HepG2 (cell line): ENCODE data around the gene MITF. TPM values are rescaled to one million over a fixed set of nuclear protein-coding genes. Genes with fewer than 3 reads are reported as not detected.

Source experiments
- ATAC-seq: fragments of 200-7000 bp; cut with Tn5 transposase; 3 replicates; pipeline ENCODE4 v1.9.1; 2020; ENCODE audit warnings: mild to moderate bottlenecking, moderate library complexity
- BruUV-seq: library from RNA; stranded (reverse); fragments of 400-500 nt; replicated peaks from 2 replicates; lab custom pipeline; 2021; lab: Mats Ljungman, UMichigan
- CTCF ChIA-PET: fragments of 300-600 bp; formaldehyde crosslinking; extraction: SDS; loops from one replicate; lab custom pipeline; 2021; ENCODE audit warnings: low total read pairs, inconsistent platforms, low intra/inter-chr PET ratio; lab: Yijun Ruan, JAX
- POLR2A ChIA-PET: fragments of 350-600 bp; sonication (Branson Sonifier 250); formaldehyde crosslinking; loops from one replicate; lab custom pipeline; 2020; ENCODE audit warnings: antibody characterized with exemption, inconsistent platforms; lab: Yijun Ruan, JAX
- DNase-seq: peaks from one replicate; pipeline ENCODE4 v3.0.0-alpha.2; 2015; ENCODE audit warnings: low spot score
- FAIRE-seq: peaks from 3 replicates; lab custom pipeline; 2011; peaks lifted over from hg19 to GRCh38; lab: Jason Lieb, UNC
- H2AFZ ChIP-seq: one replicate; pipeline ENCODE4 v1.6.1; 2011; ENCODE audit warnings: low read length, inconsistent platforms
- H3K27ac ChIP-seq: fragments of 300-600 bp; 3 replicates; pipeline ENCODE4 v1.8.0; 2011; ENCODE audit warnings: mixed run types, mild to moderate bottlenecking, mixed read lengths, low read length, inconsistent platforms; ENCODE audit not compliant: insufficient read depth; ENCODE audit errors: extremely low read length
- H3K27me3 ChIP-seq, 2 experiments: fragments of 200-600 bp in 1 of 2; 2 replicates in 1 of 2; 3 replicates in 1 of 2; pipeline versions ENCODE4 v1.6.0 to v1.8.0; 2011; ENCODE audit warnings: low read length in 2 of 2, mild to moderate bottlenecking in 2 of 2, moderate library complexity in 2 of 2, inconsistent platforms in 1 of 2; ENCODE audit not compliant: insufficient read depth in 2 of 2, control insufficient read depth in 1 of 2
- H3K36me3 ChIP-seq, 2 experiments: fragments of 200-600 bp in 1 of 2; replicated peaks in 1 of 2; 2 replicates in 1 of 2; 3 replicates in 1 of 2; pipeline versions ENCODE4 v1.5.1 to v1.8.0; 2011; ENCODE audit warnings: low read length in 2 of 2, inconsistent platforms in 1 of 2; ENCODE audit not compliant: insufficient read depth in 2 of 2, control insufficient read depth in 1 of 2
- H3K4me1 ChIP-seq: 2 replicates; pipeline ENCODE4 v1.5.1; 2012; ENCODE audit warnings: low read length, inconsistent platforms; ENCODE audit not compliant: insufficient read depth
- H3K4me2 ChIP-seq: 2 replicates; pipeline ENCODE4 v1.6.0; 2011; ENCODE audit warnings: low read depth, low read length, inconsistent platforms
- H3K4me3 ChIP-seq, 3 experiments: fragments of 200-600 bp in 1 of 3; sonication (generic), shearing (Covaris generic) in 1 of 3; replicated peaks in 1 of 3; 2 replicates each; pipeline ENCODE4 v1.5.1; 2011 to 2016; ENCODE audit warnings: low read length in 3 of 3, inconsistent platforms in 2 of 3, low read depth in 2 of 3, mild to moderate bottlenecking in 2 of 3, control low read depth in 1 of 3, mixed read lengths in 1 of 3; ENCODE audit not compliant: insufficient read depth in 1 of 3
- H3K79me2 ChIP-seq: one replicate; pipeline ENCODE4 v1.6.1; 2011; ENCODE audit warnings: low read length, inconsistent platforms; ENCODE audit not compliant: insufficient read depth
- H3K9ac ChIP-seq: 2 replicates; pipeline ENCODE4 v1.6.0; 2011; ENCODE audit warnings: mild to moderate bottlenecking, low read depth, low read length, inconsistent platforms; ENCODE audit not compliant: insufficient read depth
- H3K9me3 ChIP-seq: 2 replicates; pipeline ENCODE4 v1.5.1; 2012; ENCODE audit warnings: mild to moderate bottlenecking, low read length
- H4K20me1 ChIP-seq: 2 replicates; pipeline ENCODE4 v1.6.0; 2011; ENCODE audit warnings: inconsistent platforms, mild to moderate bottlenecking, low read length, moderate library complexity; ENCODE audit not compliant: insufficient read depth
- ETV6 ChIP-seq: sonication (generic); formaldehyde crosslinking; conservative IDR thresholded peaks from 2 replicates; pipeline ENCODE4 v1.4.0; 2020; ENCODE audit warnings: missing genetic modification reagents
- FOSL2 ChIP-seq: sonication (generic); formaldehyde crosslinking; IDR thresholded peaks from 2 replicates; pipeline ENCODE4 v1.4.0; 2020; ENCODE audit warnings: missing genetic modification reagents
- HDAC1 ChIP-seq: sonication (generic); formaldehyde crosslinking; IDR thresholded peaks from 2 replicates; pipeline ENCODE4 v1.5.1; 2020; ENCODE audit warnings: mild to moderate bottlenecking, missing genetic modification reagents
- MAFF ChIP-seq: IDR thresholded peaks from 2 replicates; pipeline ENCODE4 v1.6.1; 2011; ENCODE audit warnings: low read depth, low read length, improper control_type of control experiment
- MAFK ChIP-seq, 2 experiments: IDR thresholded peaks in 1 of 2; conservative IDR thresholded peaks in 1 of 2; 2 replicates each; pipeline ENCODE4 v1.6.1; 2011; ENCODE audit warnings: improper control_type of control experiment in 2 of 2, low read length in 2 of 2
- NR2F1 ChIP-seq, 2 experiments: fragments of 450-650 bp in 1 of 2; formaldehyde crosslinking in 1 of 2; IDR thresholded peaks; 2 replicates each; pipeline versions ENCODE4 v1.5.0 to v1.6.1; 2016 to 2020; ENCODE audit warnings: mild to moderate bottlenecking in 1 of 2, missing compliant biosample characterization in 1 of 2, missing genetic modification reagents in 1 of 2, moderate library complexity in 1 of 2
- STAG1 ChIP-seq: sonication (generic); formaldehyde crosslinking; IDR thresholded peaks from 2 replicates; pipeline ENCODE4 v1.4.0; 2020; ENCODE audit warnings: missing genetic modification reagents
- TCF7 ChIP-seq: sonication (generic); IDR thresholded peaks from 2 replicates; pipeline ENCODE4 v1.6.1; 2016; ENCODE audit warnings: antibody characterized with exemption, low read depth
- XRCC5 ChIP-seq: fragments of 200-400 bp; formaldehyde crosslinking; optimal IDR thresholded peaks from 2 replicates; pipeline ENCODE3; 2017; ENCODE audit warnings: mild to moderate bottlenecking, low read length
- ZNF251 ChIP-seq: sonication (generic); formaldehyde crosslinking; IDR thresholded peaks from 2 replicates; pipeline ENCODE4 v1.9.0; 2021; ENCODE audit warnings: mild to moderate bottlenecking, missing genetic modification reagents
- ZNF558 ChIP-seq: sonication (generic); formaldehyde crosslinking; IDR thresholded peaks from 2 replicates; pipeline ENCODE4 v1.9.0; 2022; ENCODE audit warnings: mild to moderate bottlenecking, missing genetic modification reagents, borderline replicate concordance
- ZSCAN21 ChIP-seq: sonication (generic); formaldehyde crosslinking; IDR thresholded peaks from 2 replicates; pipeline ENCODE4 v1.8.0; 2022; ENCODE audit warnings: mild to moderate bottlenecking, missing genetic modification reagents, moderate library complexity, borderline replicate concordance
- WGBS: methylation state at CpG from one replicate; pipeline ENCODE4 v1.1.6; 2017; ENCODE audit warnings: low lambda C conversion rate; 5-methylcytosine and 5-hydroxymethylcytosine counted together
- in situ Hi-C: cut with HindIII; loops from 2 replicates; pipeline ENCODE4 v1.10.0; 2017; ENCODE audit warnings: low pct_unique_long_range_greater_than_20kb; ENCODE audit not compliant: extremely low pct_ligation_motif_present
- intact Hi-C: fragments of 100-400 bp; cut with micrococcal nuclease; formaldehyde crosslinking; loops from one replicate; pipeline ENCODE4 v1.10.0; 2022; ENCODE audit not compliant: unreplicated experiment
- polyA plus RNA-seq, 8 experiments: library from polyadenylated mRNA; depleted of rRNA in 3 of 8; stranded (reverse) in 7 of 8; unstranded in 1 of 8; fragments of >200 nt; fragmentation: Illumina TruSeq in 4 of 8; extraction: Trizol in 4 of 8; gene quantifications; 2 replicates each; pipeline versions ENCODE4 v1.2.1 to v1.2.3, GENCODE V29; 2011 to 2016; ENCODE audit warnings: low read depth in 4 of 8, missing spikeins in 1 of 8, mixed read lengths in 1 of 8; ENCODE audit not compliant: insufficient read depth in 1 of 8
- total RNA-seq, 5 experiments: library from RNA; depleted of rRNA; stranded (reverse); fragments of >200 nt; fragmentation: Illumina TruSeq; extraction: Trizol; gene quantifications; 2 replicates each; pipeline ENCODE4 v1.2.3, GENCODE V29; 2016; ENCODE audit warnings: low read depth in 1 of 5
- TF ChIP-seq, protein P1 (sequence below): sonication (generic); formaldehyde crosslinking; IDR thresholded peaks from 2 replicates; pipeline ENCODE4 v1.5.1; 2020; ENCODE audit warnings: mild to moderate bottlenecking, moderate library complexity, missing genetic modification reagents
- TF ChIP-seq, protein P2 (sequence below): sonication (generic); formaldehyde crosslinking; IDR thresholded peaks from 2 replicates; pipeline ENCODE4 v1.4.0; 2020; ENCODE audit warnings: missing genetic modification reagents

The MITF gene
- total and polyA plus RNA-seq, 2 of the 13 experiments (the other 11 are each of a cell fraction or from before 2014, with no cell fraction given), result 0.12 to 0.38 TPM

DNA sequence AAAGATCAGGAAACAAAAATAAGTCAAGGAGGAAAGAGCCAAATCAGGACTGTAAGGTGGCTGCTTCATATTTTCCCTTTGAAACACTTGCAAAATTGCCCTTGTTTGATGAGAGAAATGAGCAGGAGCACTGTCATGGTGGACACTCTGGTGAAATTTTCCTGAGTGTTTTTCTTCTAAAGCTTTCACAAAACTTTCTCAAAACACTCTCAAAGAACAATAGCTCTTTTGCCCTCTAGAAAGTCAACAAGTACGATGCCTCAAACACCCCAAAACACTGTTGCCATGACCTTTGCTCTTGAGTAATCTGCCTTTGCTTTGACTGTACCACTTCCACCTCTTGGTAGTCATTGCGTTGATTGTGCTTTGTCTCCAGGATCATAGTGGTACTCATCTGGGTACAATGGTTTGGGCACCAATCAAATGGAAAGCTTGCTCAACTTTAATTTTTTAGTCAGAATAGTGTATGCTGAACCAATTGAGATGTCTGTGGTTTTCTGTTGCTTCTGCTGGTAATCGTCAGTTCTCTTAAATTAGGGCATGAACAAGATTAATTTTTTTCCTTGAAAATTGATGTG lies 13.2 kb upstream of the MITF start:
- Histone ChIP-seq H2AFZ (no peak overlapping the region), H3K79me2 (no peaks in the 10 kb centered on the region), H3K27ac (no peak overlapping the region), H3K4me2 (no peak overlapping the region), H3K36me3 (no peaks in the 10 kb centered on the region), H4K20me1 (no peaks in the 10 kb centered on the region), H3K9ac (no peak overlapping the region), H3K4me3 (no peak overlapping the region), H3K4me1 (no peaks in the 10 kb centered on the region), H3K9me3 (no peaks in the 10 kb centered on the region), H3K27me3 (no peaks in the 10 kb centered on the region; a peak in 2 of 5 replicates)
- FAIRE-seq (no peak), DNase-seq (no peak), ATAC-seq (no peak)
- 0% methylated on average over 3 of the region's 3 CpGs for WGBS
- ChIA-PET POLR2A (no interaction called here), CTCF (no interaction called here)
- TF ChIP-seq ZNF558 (CRISPR knock-in tag), result no peak
- TF ChIP-seq, protein P1, sequence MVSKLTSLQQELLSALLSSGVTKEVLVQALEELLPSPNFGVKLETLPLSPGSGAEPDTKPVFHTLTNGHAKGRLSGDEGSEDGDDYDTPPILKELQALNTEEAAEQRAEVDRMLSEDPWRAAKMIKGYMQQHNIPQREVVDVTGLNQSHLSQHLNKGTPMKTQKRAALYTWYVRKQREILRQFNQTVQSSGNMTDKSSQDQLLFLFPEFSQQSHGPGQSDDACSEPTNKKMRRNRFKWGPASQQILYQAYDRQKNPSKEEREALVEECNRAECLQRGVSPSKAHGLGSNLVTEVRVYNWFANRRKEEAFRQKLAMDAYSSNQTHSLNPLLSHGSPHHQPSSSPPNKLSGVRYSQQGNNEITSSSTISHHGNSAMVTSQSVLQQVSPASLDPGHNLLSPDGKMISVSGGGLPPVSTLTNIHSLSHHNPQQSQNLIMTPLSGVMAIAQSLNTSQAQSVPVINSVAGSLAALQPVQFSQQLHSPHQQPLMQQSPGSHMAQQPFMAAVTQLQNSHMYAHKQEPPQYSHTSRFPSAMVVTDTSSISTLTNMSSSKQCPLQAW (CRISPR knock-in tag), result no peak
- intact Hi-C loops, result no loop called here
- no TSS peak for BruUV-seq
- in situ Hi-C loops, result no loop called here

- in situ Hi-C loops, result no loop called here
- peak; percentile 22; the same call in 1 of the 2 replicates for TF ChIP-seq TCF7
- no peak for TF ChIP-seq XRCC5
- TF ChIP-seq ETV6 (CRISPR knock-in tag), result no peak
- TF ChIP-seq MAFF, result peak; percentile 54; the same call in 1 of the 2 replicates
- TF ChIP-seq MAFK (conservative IDR thresholded peaks at IDR 0.05 in 1 of 2, IDR thresholded peaks at IDR 0.05 in 1 of 2; ENCODE audit: low read length in 2 of 2), result peak in 1 of 2 experiments; percentile 65; a peak in 2 of 4 replicates
- TF ChIP-seq NR2F1 (CRISPR knock-in tag; IDR thresholded peaks at IDR 0.05), result peak in 1 of 2 experiments; percentile 74; a peak in 1 of 4 replicates
- TF ChIP-seq, protein P2, sequence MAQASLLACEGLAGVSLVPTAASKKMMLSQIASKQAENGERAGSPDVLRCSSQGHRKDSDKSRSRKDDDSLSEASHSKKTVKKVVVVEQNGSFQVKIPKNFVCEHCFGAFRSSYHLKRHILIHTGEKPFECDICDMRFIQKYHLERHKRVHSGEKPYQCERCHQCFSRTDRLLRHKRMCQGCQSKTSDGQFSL (CRISPR knock-in tag), result no peak
- TF ChIP-seq STAG1, result no peak
- TF ChIP-seq FOSL2 (CRISPR knock-in tag), result peak; percentile 24; the same call in 1 of the 2 replicates
- no peak for TF ChIP-seq ZSCAN21
- no peak for TF ChIP-seq HDAC1 (CRISPR knock-in tag)
- no peak for TF ChIP-seq ZNF251 (CRISPR knock-in tag)
Observed at GRCh38 chr3:69729147-69729919, 9.9 kb upstream of the MITF start.

More at GRCh38 chr3:69729147-69729919, 9.9 kb upstream of the MITF start:
- no peak overlapping the region for H3K27ac ChIP-seq
- no peaks in the 10 kb centered on the region for H3K79me2 ChIP-seq
- H3K4me2 ChIP-seq, result no peak overlapping the region
- H3K4me3 ChIP-seq, result no peak overlapping the region
- FAIRE-seq, result no peak
- BruUV-seq, result no TSS peak
- CTCF ChIA-PET, result no interaction called here
- H3K27me3 ChIP-seq, result no peaks in the 10 kb centered on the region; a peak in 1 of 5 replicates
- POLR2A ChIA-PET, result no interaction called here
- no peaks in the 10 kb centered on the region for H3K9me3 ChIP-seq
- H3K4me1 ChIP-seq, result no peaks in the 10 kb centered on the region
- intact Hi-C loops, result no loop called here
- 4% methylated on average over 5 of the region's 6 CpGs for WGBS
- no peaks in the 10 kb centered on the region for H3K36me3 ChIP-seq
- peak; percentile 26 for DNase-seq
- ATAC-seq, result peak; percentile 43; the same call in 1 of the 3 replicates
- H3K9ac ChIP-seq, result no peak overlapping the region
- H4K20me1 ChIP-seq, result no peaks in the 10 kb centered on the region
- H2AFZ ChIP-seq, result no peak overlapping the region
